SK-N-MC (cell line): ENCODE measurements around the gene RGS3.

Experiments
- EZH2 ChIP-seq: fragments of 200-600 bp; sonication (generic); IDR thresholded peaks from one replicate; pipeline ENCODE4 v1.6.1; 2017; ENCODE audit warnings: antibody characterized with exemption
- POLR2AphosphoS5 ChIP-seq: IDR thresholded peaks from 2 replicates; pipeline ENCODE4 v1.6.1; 2012; ENCODE audit warnings: mild to moderate bottlenecking, low read depth, low read length, borderline replicate concordance

DNA sequence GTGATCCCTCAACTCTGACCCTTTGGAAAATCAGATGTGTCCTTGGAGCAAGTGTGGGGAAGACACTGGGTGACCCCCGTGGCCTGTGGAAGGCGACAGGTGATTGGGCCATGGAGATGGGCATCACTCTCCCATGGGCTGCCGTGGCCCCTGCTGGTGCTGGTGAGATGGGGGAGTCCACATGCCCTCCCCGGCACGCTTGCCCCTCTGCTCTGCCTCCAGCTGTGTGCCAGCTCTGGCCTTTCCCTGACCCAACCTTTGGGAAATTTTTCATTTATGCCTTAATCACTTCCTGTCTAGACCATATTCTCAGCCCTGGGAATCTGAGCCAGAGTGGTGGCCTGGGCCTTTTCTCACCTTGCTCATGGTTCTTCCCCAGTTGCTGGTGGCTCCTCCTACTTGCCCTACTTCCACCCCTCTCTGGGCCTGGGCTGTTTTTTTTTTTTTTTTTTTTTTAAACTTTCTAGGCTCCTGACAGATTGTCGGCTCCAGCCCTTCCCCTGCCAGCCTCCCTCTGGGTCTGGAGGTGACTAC is 56.6 kb downstream of the RGS3 start:
- TF ChIP-seq POLR2AphosphoS5 = no peak
- TF ChIP-seq EZH2 = no peak
